ENCODE results near the gene ASIC3.

The ASIC3 gene

GRCh38 chr7:151079199-151079910 lies 31.0 kb downstream of the ASIC3 start:
- H3K9me3 Mint-ChIP-seq, result no peaks in the 10 kb centered on the region
- peaks cover 15% of the 10 kb centered on the region for H3K36me3 Mint-ChIP-seq (ENCODE audit: low read depth)
- H3K27me3 Mint-ChIP-seq (ENCODE audit: low read depth), result no peaks in the 10 kb centered on the region
- TF ChIP-seq CTCF (IDR thresholded peaks at IDR 0.05; ENCODE audit: unreplicated experiment in 3 of 3), result no peak
- peak overlapping the region; percentile 85 to 93 (median 91) for H3K4me3 Mint-ChIP-seq
- peak overlapping the region; percentile 84 to 91 (median 91) for H3K27ac Mint-ChIP-seq
- peaks cover 25% of the 10 kb centered on the region for H3K4me1 Mint-ChIP-seq

GRCh38 chr7:151080067-151080521 lies 31.8 kb downstream of the ASIC3 start:
- TF ChIP-seq CTCF (IDR thresholded peaks at IDR 0.05; ENCODE audit: unreplicated experiment in 3 of 3), result no peak
- Mint-ChIP-seq H3K27ac (peak overlapping the region; percentile 57 to 91 (median 88)), H3K4me3 (peak overlapping the region; percentile 85 to 93 (median 91)), H3K9me3 (no peaks in the 10 kb centered on the region), H3K4me1 (peaks cover 31% of the 10 kb centered on the region), H3K36me3 (ENCODE audit: low read depth) (peaks cover 11% of the 10 kb centered on the region), H3K27me3 (ENCODE audit: low read depth) (no peaks in the 10 kb centered on the region)

GRCh38 chr7:151080522-151081169 lies 32.3 kb downstream of the ASIC3 start, which contains the start of gene FASTK:
Gene FASTK (minus strand): TSS chr7:151080809. CDS start chr7:151080766, 43 bp downstream.
- Mint-ChIP-seq H3K27ac (peak within 1 kb of the TSS; percentile 57 to 91 (median 88)), H3K9me3 (no peaks in the 10 kb centered on the region), H3K4me1 (peaks cover 36% of the 10 kb centered on the region), H3K27me3 (ENCODE audit: low read depth) (no peaks in the 10 kb centered on the region), H3K4me3 (peak within 1 kb of the TSS; percentile 94 to 97 (median 94)), H3K36me3 (ENCODE audit: low read depth) (peaks cover 6% of the 10 kb centered on the region)
- no peak for TF ChIP-seq CTCF (IDR thresholded peaks at IDR 0.05; ENCODE audit: unreplicated experiment in 3 of 3)

- Mint-ChIP-seq H3K27me3 (ENCODE audit: low read depth) (no peaks in the 10 kb centered on the region), H3K4me1 (peaks cover 39% of the 10 kb centered on the region), H3K4me3 (peak overlapping the region; percentile 94 to 97 (median 94)), H3K9me3 (no peaks in the 10 kb centered on the region), H3K27ac (peak overlapping the region in 2 of 3 experiments; percentile 60 to 91), H3K36me3 (ENCODE audit: low read depth) (no peaks in the 10 kb centered on the region)
- TF ChIP-seq CTCF (IDR thresholded peaks at IDR 0.05; ENCODE audit: unreplicated experiment in 3 of 3), result no peak
These were observed 33.1 kb downstream of the ASIC3 start for GRCh38 chr7:151081170-151082101.

- Mint-ChIP-seq H3K4me1 (peaks cover 39% of the 10 kb centered on the region), H3K27me3 (ENCODE audit: low read depth) (no peaks in the 10 kb centered on the region), H3K4me3 (peak overlapping the region; percentile 94 to 97 (median 94)), H3K9me3 (no peaks in the 10 kb centered on the region), H3K27ac (peak overlapping the region; percentile 86 to 96 (median 88)), H3K36me3 (ENCODE audit: low read depth) (no peaks in the 10 kb centered on the region)
- TF ChIP-seq CTCF (IDR thresholded peaks at IDR 0.05; ENCODE audit: unreplicated experiment in 3 of 3), result no peak
These were observed 34.1 kb downstream of the ASIC3 start for GRCh38 chr7:151082141-151083070.
